GM18858 (cell line): ENCODE data around the gene CRIP2.

ENCODE experiments used
- ATAC-seq: cut with Tn5 transposase; IDR thresholded peaks from one replicate; pipeline ENCODE4 v1.9.1; 2021; ENCODE audit not compliant: unreplicated experiment

The CRIP2 gene

DNA sequence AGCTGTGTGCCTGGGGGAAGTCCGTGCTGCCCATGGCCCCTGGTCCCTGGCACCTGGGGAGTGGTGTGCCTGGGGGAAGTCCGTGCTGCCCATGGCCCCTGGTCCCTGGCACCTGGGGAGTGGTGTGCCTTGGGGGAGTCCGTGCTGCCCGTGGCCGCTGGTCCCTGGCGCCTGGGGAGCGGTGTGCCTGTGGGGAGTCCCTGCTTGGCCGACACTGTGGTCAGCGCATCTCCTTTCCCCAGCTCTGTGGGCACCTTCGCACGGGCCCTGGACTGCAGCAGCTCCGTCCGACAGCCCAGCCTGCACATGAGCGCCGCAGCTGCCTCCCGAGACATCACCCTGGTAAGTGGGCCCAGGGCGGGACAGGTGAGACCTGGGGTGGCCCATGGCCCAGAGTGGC, 14.5 kb upstream of the CRIP2 start:
- no peak for ATAC-seq

DNA sequence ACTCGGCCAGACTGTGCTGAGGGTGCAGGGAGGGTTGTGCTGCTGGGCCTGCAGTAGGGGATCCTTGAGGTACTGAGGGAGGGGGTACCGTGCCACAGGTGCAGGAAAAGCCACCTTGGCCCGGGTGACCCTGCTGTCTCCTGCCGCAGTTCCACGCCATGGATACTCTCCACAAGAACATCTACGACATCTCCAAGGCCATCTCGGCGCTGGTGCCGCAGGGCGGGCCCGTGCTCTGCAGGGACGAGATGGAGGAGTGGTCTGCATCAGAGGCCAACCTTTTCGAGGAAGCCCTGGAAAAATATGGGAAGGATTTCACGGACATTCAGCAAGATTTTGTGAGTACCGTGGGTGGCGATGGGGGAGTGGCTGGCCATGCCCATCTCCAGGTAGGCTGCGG, 14.0 kb upstream of the CRIP2 start:
- no peak for ATAC-seq

DNA sequence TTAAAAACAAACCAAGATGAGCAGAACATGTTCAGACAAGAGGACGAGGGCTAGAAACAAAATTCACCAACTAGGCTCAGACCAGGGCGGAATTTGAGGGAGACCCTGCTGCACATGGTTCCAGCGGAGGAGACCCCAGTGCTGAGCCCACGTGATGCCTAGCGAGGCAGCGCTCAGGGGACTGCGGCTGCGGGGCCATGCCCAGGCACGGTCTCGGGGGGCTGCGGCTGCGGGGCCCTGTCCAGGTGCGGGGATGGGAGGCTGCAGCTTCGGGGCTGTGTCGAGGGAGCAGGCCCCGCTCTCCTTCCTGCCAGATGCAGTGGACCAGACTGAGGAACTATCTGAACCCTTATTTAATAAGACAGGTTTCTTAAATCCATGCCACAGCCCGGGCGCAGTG, 12.7 kb upstream of the CRIP2 start:
- no peak for ATAC-seq

DNA sequence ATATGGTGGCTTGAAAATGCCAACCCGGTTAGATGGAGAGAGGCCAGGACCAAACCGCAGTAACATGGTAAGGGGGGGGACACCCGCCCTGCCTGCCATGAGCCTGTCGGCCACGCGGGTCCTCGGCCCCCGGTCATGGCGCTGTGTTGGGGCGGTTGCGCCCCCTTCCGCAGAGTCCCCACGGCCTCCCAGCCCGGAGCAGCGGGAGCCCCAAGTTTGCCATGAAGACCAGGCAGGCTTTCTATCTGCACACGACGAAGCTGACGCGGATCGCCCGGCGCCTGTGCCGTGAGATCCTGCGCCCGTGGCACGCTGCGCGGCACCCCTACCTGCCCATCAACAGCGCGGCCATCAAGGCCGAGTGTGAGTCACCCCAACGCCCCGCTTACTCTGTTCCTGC, 10.1 kb upstream of the CRIP2 start:
- no peak for ATAC-seq

DNA sequence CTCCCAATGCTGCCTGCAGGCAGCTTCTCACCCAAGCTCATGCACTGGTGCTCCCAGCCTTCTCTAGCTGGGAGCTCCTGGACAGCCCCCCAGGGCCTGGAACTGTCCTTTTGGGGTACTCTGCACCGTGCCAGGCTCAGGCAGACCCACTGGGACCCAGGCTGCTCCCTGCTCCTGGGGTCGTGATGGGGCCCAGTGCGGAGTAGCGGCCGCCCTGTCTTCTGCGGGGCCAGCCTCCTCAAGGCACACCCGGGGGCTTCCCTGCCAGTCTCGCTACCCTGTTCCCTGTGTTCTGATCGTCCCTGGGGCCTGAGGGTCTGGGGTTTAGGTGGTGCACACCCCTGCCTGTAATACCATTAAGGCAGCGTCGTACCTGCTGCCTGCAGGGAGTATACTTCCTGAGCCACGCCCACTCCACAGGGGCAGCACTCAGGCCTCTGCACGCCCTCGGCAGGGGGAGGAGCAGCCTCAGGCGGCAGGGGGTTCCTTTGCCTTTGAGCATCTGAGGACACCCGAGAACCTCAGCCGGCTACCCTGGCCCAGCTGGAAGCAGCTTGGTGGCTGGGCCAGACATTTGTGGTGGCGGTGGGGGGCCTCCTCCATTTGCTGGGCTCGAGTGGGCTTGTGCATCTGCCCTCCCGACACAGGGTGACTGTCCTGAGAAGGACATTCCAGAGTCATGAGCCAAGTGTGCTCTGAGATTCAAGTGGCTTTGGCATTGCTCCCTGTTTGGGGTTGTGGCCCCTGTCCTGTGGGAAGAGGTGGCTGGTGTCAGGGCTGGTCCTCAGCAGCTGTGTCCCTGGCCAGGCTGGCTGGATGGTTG, 9.2 kb upstream of the CRIP2 start:
- ATAC-seq: no peak

DNA sequence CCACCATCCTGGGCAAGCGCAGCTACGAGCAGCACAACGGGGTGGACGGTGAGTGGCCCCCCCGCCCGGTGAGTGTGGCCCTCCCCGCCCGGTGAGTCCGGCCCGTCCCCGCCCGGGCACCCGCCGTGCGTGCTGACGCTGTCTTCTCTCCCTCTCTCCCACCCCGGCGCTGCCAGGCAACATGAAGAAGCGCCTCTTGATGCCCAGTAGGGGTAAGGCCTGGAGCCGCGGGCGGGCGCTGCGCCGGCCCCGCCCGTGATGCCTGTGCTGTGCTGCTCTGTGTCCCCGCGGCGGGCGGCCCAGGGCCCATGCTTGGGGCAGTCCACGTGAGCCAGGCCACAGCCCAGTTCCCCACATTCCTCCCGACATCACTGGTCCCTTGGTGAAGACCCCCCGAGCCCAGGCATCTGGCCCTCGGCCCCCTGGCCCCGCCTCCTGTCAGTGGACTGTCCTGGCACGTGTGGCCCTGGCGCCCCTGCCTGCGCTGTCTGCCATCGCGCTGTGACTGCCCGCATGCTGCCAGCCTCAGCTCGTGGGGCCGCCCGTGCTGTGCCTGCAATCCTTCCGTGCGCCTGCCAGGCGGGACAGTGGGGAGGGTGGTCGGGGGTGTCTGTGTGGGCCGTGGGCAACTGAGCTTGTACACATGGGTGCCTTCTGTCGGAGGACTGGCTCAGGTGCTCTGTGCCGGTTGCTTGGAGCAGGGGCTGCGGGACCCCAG, 7.9 kb upstream of the CRIP2 start:
- ATAC-seq: no peak

DNA sequence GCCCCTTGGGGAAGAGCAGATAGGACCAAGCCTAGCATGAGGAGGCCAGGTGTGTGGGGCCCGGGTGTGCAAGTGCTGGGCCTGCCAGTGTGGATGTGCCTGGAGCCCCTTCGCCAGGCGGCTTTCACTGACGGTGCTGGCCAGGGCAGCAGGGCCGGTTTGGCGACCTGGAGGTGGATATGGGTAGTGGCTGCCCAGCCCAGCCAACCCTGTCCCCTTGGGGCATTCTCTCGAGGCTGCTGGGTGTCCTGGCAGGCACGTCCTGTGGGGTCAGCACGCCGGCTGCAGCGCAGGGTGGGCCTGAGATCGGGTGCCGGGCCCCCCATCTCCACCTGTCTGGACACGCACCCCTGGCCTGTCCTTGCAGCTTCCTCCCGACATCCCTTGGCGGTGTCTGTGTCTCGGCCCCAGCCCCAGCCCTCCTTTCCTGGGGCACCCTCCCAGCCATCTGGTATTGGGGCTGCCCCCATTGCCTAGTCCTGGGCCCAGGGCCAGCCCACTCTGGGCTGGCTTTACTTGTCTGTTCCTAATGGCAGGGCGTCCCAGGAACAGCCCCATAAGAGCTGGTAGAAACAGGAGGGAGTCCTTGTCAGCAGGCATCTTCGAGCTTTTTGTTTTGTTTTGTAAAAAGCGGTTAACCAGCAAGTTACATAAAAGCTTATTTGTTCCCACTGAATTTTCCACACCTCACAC, 7.2 kb upstream of the CRIP2 start:
- no peak for ATAC-seq

DNA sequence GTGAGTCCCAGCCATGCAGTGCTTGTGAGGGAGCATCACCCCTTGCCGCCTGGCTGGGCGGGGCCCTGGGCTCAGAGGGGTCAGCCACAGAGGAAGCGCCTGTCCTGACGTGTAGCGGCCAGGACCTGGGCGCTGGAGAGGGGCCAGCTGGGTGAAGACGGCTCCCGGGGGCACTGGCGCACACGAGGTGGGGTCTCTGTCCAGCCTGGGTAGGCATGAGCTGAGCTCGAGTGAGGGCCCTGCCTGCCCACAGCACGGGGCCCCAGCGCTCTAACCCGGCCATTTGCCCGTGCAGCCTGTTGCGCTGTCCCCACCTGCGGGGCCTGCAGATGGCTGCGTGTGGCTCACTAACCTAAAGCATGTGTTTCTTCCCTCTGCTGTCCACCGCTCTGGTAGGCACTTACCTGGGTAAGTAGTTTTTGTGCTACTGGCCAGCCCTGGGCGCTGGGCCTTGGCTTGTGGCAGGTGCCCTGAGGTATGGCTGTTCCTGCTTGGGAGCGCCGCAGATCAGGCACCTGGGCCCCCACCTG, 6.6 kb upstream of the CRIP2 start:
- no peak for ATAC-seq

DNA sequence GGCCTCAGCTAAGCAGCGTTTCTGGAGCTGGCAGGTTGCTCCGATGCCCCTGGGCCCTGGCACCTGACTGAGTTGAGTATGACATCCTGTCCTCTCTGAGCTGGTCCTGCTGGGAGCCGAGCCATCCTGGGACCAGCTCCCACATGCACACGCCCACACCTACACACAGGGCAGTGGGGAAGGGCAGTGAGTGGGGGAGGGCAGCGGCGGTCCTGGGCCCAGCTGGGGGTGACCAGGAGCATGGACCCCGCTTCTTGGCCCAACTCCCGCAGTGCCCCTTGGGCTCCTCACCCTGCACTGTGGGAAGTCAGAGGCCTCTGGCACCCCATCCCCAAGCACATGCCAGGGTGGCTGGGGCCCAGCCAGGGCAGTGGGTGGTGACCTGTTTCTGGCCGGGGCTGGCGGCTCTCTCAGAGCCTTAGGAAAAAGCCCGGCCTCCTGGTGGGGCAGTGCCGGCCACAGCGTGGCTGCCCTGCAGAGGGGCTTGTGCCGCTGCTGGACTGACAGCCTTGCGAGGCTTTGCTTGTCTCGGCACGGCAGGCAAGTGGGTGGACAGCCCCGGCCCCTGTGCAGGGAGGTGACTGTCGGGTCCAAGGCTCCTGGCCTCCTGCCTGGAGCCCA, 5.9 kb upstream of the CRIP2 start:
- no peak for ATAC-seq

DNA sequence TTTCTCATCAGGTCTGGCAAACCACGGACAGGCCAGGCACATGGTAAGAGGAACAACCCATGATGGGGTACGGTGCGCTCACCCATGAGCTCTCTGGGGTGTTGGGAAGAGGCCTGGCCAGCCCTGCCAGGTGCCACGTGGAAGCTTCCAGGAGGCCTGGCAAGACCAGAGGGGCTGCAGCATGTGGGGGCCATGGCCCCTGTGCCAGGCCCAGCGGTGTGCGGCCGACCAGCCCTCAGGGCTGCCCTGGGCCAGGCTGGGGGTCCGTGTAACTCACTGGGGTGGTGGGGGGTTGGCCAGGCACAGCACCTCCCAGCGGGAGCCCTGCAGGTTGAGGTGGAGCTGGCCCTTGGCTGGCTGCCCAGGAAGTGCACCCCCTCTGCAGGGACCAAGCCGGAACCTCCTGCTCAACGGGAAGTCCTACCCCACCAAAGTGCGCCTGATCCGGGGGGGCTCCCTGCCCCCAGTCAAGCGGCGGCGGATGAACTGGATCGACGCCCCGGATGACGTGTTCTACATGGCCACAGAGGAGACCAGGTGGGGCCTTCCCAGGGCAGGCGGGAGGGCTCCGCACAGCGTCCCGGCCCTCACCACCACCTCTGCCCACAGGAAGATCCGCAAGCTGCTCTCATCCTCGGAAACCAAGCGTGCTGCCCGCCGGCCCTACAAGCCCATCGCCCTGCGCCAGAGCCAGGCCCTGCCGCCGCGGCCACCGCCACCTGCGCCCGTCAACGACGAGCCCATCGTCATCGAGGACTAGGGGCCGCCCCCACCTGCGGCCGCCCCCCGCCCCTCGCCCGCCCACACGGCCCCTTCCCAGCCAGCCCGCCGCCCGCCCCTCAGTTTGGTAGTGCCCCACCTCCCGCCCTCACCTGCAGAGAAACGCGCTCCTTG, 4.9 kb upstream of the CRIP2 start:
- ATAC-seq: no peak

DNA sequence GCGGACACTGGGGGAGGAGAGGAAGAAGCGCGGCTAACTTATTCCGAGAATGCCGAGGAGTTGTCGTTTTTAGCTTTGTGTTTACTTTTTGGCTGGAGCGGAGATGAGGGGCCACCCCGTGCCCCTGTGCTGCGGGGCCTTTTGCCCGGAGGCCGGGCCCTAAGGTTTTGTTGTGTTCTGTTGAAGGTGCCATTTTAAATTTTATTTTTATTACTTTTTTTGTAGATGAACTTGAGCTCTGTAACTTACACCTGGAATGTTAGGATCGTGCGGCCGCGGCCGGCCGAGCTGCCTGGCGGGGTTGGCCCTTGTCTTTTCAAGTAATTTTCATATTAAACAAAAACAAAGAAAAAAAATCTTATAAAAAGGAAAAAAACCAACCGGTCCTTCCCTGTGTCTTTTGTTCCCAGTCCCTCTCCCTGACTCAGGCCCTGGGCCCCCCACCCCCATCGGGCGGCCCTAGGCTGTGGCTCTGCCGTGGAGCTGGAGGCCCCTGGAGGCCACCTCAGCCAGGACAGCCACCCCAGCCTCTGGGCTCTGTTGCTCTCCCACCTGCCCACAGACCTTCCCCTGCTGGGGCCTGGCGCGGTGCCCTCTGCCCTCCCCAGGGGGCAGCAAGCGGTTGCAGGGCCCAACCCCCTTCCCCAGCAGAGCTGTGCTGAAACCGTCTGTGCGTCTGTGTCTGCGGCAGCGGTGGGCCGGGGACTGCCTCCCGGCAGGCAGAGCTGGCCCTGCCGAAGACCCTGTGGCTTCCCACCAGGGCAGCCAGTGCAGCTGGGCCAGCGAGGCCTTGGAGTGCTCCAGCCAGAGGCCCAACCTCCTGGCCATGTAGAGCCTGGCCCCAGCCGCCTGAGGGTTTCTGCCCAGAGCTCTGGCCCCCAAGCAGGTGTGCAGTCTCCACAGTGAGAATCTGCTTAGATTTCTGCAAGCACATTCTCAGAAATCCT, 4.0 kb upstream of the CRIP2 start:
- no peak for ATAC-seq

DNA sequence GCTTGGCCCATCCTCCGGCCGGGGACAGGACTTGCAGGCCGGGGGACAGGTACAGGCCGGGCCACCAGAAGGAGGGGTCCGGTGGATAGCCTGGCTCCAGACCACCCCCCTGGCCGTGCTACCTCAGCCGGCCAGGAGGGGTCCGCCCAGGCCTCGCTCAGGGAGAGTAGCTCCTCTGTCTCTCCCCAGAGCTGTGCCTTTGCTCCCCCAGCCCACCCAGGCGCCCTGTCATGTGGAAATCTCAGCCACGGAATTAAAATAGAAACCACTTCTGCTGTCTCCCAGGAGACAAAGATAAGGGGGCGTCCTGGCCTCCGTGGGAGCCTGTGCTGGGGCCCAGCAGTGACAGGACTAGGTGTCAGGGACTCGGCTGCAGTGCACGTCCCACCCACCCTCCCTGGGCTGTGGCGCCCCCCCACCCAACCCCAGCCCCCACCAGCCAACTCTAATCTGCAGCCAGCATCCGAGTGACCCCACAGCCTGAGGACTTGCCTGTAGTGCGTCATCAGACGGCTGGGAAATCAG, 3.3 kb upstream of the CRIP2 start:
- no peak for ATAC-seq

DNA sequence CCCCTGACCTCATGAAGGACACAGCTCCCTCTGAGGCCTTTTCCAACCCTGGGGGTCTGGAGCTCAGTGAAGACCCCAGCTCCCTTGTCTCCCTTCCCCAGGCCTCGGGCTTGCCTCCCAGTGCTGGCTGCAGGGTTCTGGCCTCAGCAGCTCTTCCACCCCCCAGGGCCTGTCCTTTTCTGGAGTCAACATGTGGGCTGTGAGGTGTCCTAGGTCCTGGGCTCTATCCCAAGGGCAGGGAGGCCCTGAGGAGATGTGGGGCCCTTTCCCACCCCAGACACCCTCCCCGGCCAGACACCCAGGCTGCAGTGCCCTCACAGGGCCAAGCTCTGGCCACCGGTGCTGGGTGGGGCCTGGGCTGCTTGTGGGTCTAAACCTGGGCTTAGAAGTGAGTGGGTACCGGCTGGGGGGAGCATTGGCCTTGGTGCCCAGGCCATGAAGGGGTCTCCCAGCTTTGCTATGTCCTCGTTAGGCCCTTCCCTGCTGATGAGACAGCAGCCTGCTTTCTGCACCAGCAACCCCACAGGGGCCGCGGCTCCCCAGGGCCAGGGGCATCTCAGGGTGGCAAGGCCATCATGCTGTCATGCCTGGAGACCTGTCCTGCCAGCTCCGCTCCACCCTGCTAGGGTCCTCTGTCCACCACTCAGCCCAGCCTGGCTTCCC, 2.7 kb upstream of the CRIP2 start:
- no peak for ATAC-seq

DNA sequence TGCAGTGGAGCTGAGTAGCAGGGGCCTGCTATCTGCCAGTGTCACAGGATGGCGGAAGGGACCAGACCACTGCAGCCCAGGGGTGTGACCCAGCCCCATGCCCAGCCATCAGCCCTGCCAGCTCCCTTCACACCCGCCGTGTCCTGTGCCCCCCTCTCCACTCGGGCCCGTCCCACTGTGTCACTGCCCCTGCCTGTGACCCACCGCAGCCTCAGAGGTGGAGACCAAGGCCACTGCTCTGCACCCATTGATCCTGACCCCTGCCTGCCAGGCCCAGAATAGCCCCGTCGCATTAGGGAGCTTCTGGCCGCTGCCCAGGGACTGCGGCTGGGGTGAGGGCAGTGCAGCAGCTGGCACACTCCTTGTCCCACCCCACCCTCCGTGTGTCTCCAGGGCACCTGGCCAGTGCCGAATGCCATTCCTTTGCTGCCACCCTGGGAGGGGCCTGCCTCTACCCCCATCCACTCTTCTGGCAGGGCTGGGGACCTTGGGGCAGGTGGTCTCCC, 2.1 kb upstream of the CRIP2 start:
- ATAC-seq: no peak

DNA sequence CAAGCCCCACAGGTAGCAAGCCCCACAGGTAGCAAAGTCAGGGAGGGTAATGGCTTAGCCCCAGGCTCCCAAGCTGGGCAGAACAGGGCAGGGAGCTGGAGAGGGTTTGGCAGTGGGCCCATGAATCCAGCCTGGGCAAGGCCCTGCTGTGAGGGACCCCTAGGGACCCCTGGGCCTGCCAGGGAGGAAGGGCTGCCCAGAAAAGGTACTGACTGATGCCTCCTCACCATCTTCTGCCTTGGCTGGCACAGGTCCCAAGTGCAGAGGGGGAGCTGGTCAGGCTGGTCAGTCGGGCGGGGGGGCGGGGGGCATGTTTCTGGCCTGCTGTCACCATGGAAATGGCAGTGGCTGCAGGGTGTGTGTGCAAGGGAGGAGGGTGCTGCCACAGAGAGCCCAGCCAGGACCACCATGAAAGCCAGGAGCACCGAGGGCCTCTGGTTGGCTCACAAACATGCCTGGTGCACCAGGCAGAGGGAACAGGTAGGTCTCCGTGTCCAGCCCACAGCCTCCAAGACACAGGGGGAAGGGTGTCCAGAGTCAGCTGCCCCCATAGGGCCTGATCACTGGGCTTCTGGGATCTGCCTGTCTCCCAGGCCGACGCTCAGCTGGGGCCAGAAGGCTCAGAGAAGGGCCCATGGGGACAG, 1.5 kb upstream of the CRIP2 start:
- no peak for ATAC-seq

DNA sequence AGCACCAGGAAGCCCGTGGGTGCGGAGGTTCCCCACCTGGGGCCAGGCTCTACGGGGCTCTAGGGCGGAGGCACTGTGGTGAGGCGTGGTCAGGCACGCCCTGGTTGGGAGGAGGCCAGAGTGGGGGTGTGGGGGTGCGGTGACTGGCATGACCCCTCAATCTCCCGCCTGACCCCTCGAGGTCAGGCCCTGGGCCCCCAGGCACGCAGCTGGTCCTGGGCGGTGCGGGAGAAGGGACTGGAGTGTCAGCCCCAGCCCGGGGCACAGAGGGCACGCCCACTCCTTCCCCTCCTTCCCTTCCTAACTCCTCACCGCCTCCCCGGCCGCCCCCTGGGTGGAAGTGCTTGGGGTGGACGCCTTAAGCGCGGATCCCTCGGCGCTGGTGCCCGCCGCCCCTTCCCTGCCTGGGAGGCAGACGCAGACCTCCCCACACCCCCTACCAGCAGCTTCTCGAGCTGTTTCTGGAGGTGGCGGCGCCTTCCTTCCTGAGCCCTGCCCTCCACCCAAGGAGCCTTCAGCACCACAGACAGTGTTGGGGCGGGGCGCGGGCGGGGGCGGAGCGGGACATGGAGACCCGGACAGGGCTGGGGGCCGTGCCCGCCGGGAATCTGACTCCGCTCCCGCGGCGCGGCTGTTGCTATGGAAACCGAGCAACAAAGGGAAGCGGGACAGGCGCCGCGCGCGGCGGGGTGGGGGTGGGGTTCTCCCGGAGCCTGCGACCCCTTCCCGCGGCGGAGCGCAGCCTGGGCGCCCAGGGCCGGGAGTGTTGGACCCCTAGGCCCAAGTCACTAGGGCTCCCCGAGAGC, 741 bp upstream of the CRIP2 start:
- ATAC-seq: no peak
